ENCODE results near the gene FABP3.

GRCh38 chr1:31414980-31415370 is 42.1 kb upstream of the FABP3 start:
- TF ChIP-seq CBX2 (IDR thresholded peaks at IDR 0.05; ENCODE audit: borderline replicate concordance, low read depth) (no peak), HES2 (IDR thresholded peaks at IDR 0.05) (no peak), CHD4 (IDR thresholded peaks at IDR 0.05; ENCODE audit: borderline replicate concordance) (no peak), CTCF (IDR thresholded peaks at IDR 0.05) (no peak), POLR2AphosphoS2 (conservative IDR thresholded peaks at IDR 0.05; ENCODE audit: low read length) (no peak), TFCP2L1 (CRISPR knock-in tag; IDR thresholded peaks at IDR 0.05) (no peak), MAZ (IDR thresholded peaks at IDR 0.05; ENCODE audit: borderline replicate concordance, low read depth, low read length) (no peak), NPAS2 (CRISPR knock-in tag; IDR thresholded peaks at IDR 0.05; ENCODE audit: borderline replicate concordance) (no peak), RAD21 (conservative IDR thresholded peaks at IDR 0.05 in 1 of 2, IDR thresholded peaks at IDR 0.05 in 1 of 2) (no peak), USF2 (IDR thresholded peaks at IDR 0.05) (no peak)

All from A549 (cell line).